Ascending aorta (tissue), 2 donors: ENCODE data around the gene CD52. TPM values are rescaled to one million over a fixed set of nuclear protein-coding genes. Genes with fewer than 3 reads are reported as not detected.

ENCODE experiments used
- DNase-seq, 2 donors: peaks; one replicate each; pipeline ENCODE4 v3.0.0-alpha.2; 2019; ENCODE audit warnings: low spot score in 2 of 2
- H3K27ac ChIP-seq, 2 donors: fragments of 200-600 bp; sonication (generic); one replicate each; pipeline ENCODE4 v1.5.1; 2016 to 2017; ENCODE audit warnings: mild to moderate bottlenecking in 1 of 2
- H3K27me3 ChIP-seq: fragments of 200-600 bp; sonication (generic); one replicate; pipeline ENCODE4 v1.5.1; 2017
- H3K36me3 ChIP-seq, 2 donors: fragments of 200-600 bp; sonication (generic); one replicate each; pipeline ENCODE4 v1.5.1; 2016
- H3K4me1 ChIP-seq, 2 donors: fragments of 200-600 bp; sonication (generic); one replicate each; pipeline ENCODE4 v1.5.1; 2016 to 2017; ENCODE audit warnings: mild to moderate bottlenecking in 1 of 2
- H3K4me3 ChIP-seq, 2 donors: fragments of 200-600 bp; sonication (generic); one replicate each; pipeline ENCODE4 v1.5.1; 2016 to 2017; ENCODE audit warnings: mild to moderate bottlenecking in 1 of 2
- H3K9me3 ChIP-seq, 2 donors: fragments of 200-600 bp; sonication (generic); one replicate each; pipeline ENCODE4 v1.5.1; 2016
- intact Hi-C: fragments of 100-400 bp; cut with DNase I; formaldehyde crosslinking; loops from one replicate; pipeline ENCODE4 v1.15.1; 2023
- total RNA-seq: library from RNA; depleted of rRNA; stranded (reverse); fragments of >200 nt; gene quantifications from one replicate; pipeline ENCODE4 v1.1.0, GENCODE V29; 2016
- TF ChIP-seq, protein P1 (sequence below), 3 experiments: fragments of 200-600 bp in 2 of 3; fragments of 450-650 bp in 1 of 3; sonication (generic) in 2 of 3; IDR thresholded peaks; one replicate each; pipeline ENCODE4 v1.5.1; 2016 to 2019; ENCODE audit warnings: antibody characterized with exemption in 3 of 3, mild to moderate bottlenecking in 1 of 3, moderate library complexity in 1 of 3

The CD52 gene
- total RNA-seq, 1 donor from 2014 or later: not detected

DNA sequence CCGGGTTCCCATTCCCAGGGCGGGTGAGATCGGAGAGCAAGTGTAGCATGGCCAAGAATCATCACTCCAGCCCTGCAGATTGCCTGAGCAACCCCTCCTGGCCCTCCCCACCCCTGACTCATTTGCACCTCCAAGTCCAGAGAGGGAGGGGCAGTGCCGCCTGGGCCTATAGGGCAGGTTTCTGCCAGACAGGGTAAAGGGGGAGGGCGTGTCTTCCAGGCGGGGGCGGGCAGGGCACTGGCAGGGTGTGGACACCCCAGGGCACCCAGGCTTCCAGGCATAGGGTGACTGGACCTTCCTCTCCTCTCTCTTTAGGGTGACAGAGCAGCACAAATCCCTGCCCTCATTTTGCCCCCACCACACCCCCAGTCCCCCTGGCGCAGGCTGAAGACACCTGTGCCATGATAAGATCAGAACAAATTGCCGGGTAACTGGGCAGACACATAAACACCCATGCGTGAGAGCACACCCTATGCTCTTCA, 39.4 kb downstream of the CD52 start:
- Histone ChIP-seq H3K4me3 (no peak overlapping the region), H3K27ac (no peak overlapping the region), H3K9me3 (no peaks in the 10 kb centered on the region), H3K4me1 (no peaks in the 10 kb centered on the region), H3K36me3 (no peaks in the 10 kb centered on the region), H3K27me3 (peaks cover 14% of the 10 kb centered on the region)
- TF ChIP-seq, protein P1, sequence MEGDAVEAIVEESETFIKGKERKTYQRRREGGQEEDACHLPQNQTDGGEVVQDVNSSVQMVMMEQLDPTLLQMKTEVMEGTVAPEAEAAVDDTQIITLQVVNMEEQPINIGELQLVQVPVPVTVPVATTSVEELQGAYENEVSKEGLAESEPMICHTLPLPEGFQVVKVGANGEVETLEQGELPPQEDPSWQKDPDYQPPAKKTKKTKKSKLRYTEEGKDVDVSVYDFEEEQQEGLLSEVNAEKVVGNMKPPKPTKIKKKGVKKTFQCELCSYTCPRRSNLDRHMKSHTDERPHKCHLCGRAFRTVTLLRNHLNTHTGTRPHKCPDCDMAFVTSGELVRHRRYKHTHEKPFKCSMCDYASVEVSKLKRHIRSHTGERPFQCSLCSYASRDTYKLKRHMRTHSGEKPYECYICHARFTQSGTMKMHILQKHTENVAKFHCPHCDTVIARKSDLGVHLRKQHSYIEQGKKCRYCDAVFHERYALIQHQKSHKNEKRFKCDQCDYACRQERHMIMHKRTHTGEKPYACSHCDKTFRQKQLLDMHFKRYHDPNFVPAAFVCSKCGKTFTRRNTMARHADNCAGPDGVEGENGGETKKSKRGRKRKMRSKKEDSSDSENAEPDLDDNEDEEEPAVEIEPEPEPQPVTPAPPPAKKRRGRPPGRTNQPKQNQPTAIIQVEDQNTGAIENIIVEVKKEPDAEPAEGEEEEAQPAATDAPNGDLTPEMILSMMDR (IDR thresholded peaks at IDR 0.05): no peak
- intact Hi-C loops: no loop called here
- DNase-seq: no peak

DNA sequence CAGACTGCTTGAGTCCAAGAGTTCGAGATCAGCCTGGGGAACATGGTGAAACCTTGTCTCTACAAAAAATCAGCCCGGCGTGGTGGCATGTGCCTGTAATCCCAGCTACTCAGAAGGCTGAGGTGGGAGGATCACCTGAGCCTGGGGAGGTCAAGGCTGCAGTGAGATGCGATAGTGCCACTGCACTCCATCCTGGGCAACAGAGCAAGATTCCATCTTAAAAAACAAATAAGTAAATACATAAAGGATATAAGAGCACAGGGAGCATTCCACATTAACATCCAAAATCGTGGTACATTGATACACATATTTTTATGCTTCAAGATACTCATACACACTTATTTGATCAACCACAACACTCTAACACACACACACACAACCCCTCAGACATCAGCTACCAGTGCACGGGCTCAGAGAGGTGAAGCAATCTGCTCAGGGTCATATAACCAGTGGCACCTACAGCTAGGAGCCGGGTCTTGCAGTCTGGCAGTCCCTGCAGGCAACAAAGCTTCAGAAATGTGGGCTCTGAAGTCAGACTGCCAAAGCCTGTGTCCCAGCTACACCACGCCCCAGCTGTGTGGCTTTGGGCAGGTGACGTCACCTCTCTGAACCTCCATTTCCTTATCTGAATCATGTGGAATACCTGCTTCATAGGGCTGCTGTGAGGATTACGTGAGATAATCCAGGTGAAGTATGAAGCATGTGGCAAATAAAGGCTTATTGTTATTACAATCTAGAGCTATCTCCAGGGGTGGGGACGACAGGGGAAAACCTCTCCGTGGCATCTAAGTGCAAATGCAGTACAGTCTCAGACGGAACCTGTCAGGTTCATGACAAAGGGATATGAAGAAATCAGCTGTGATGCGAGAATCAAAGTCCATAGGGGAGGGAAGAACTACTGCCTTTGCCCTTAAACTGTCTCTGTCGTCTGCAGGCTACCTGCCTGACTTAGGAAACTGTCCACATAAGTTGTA, 40.9 kb downstream of the CD52 start:
- H3K9me3 ChIP-seq: no peaks in the 10 kb centered on the region
- H3K36me3 ChIP-seq: no peaks in the 10 kb centered on the region
- TF ChIP-seq, protein P1 (IDR thresholded peaks at IDR 0.05): no peak
- peaks cover 14% of the 10 kb centered on the region for H3K27me3 ChIP-seq
- intact Hi-C loops: no loop called here
- DNase-seq: no peak
- no peak overlapping the region for H3K27ac ChIP-seq
- H3K4me1 ChIP-seq: no peaks in the 10 kb centered on the region
- H3K4me3 ChIP-seq: no peak overlapping the region

DNA sequence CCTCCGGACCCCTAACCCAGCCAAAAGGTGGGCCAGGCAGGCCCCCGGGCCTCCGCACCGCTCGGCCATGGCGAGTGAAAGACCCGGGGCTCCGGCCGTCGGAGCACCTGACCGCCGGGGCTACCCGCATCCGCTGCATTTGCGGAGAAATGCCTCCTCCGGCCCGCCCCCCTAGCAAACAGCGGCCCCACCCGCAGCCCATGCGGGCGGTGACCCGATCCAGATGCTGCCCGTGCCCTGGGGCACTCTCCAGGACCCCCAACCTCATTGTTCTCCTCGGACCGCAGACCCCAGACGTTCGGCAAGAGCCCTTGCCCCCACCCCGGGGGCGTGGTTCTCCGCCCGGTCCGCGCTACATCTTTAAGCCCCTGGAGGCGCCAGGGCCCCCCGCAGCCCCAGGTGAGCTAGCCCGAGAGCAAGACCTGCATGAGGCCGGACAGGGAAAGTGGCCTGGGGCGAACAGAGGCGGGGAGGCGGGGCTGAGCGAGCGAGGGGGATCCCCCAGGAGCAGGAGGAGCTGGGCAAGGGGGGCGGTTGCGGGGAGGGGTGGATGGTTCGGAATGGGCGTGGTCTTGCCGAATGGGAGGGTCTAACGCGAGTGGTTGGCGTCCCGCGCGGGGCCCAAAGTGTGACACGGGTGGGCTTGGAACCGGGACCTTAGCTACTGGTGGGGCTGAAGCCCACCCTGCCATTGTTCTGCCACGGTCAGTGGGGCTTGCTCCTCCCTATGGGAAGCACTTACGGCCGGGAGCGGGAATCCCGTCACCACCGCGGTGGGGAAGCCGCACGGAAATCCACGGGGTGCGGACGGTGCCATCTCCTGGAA, 42.4 kb downstream of the CD52 start:
- Histone ChIP-seq H3K27ac (no peak overlapping the region), H3K36me3 (no peaks in the 10 kb centered on the region), H3K9me3 (no peaks in the 10 kb centered on the region), H3K4me1 (no peaks in the 10 kb centered on the region), H3K4me3 (peak overlapping the region; percentile 20 to 32), H3K27me3 (peaks cover 14% of the 10 kb centered on the region)
- DNase-seq: no peak
- TF ChIP-seq, protein P1 (IDR thresholded peaks at IDR 0.05): no peak
- intact Hi-C loops: no loop called here

DNA sequence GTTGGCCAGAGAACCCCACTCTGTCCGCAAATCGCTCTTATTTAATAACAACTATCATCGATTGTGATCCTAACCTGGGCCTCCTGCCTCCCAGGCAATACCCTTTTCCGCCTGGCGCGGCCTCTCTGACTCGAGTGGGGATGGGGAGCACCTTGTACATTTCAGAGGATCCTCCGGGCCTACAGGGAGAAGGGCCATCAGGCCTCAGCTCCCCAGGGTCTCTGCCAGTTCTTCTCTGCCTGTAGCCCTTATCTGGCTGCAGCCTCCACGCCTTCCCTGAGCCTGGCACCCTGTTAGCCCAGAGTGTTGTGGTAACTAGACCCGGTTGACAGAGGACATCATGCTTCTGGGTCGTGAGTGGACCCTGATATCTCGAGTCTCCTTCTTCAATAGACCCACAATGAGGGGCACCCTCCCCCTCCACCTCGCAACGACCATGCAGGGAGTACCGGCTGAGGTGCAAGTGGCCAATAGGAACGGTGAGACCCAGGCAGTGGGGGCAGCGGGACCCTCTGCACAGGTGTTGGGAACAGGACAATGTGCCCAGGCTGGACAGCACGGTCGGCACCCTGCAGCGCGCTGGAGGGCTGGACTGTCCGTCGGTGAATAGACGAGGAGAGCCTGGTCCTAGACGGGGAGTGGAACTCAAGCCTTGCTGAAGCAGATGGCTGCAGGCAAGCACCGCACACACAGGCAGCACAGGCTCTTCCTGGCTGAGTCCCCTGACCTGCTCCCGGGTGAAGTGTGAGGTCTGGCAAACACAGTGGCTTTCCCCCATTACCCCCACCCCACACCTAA, 43.2 kb downstream of the CD52 start:
- intact Hi-C loops: no loop called here
- Histone ChIP-seq H3K9me3 (no peaks in the 10 kb centered on the region), H3K4me1 (no peaks in the 10 kb centered on the region), H3K27ac (no peak overlapping the region), H3K27me3 (peaks cover 14% of the 10 kb centered on the region), H3K4me3 (peak overlapping the region; percentile 20 to 32), H3K36me3 (no peaks in the 10 kb centered on the region)
- no peak for DNase-seq
- TF ChIP-seq, protein P1 (IDR thresholded peaks at IDR 0.05): no peak

DNA sequence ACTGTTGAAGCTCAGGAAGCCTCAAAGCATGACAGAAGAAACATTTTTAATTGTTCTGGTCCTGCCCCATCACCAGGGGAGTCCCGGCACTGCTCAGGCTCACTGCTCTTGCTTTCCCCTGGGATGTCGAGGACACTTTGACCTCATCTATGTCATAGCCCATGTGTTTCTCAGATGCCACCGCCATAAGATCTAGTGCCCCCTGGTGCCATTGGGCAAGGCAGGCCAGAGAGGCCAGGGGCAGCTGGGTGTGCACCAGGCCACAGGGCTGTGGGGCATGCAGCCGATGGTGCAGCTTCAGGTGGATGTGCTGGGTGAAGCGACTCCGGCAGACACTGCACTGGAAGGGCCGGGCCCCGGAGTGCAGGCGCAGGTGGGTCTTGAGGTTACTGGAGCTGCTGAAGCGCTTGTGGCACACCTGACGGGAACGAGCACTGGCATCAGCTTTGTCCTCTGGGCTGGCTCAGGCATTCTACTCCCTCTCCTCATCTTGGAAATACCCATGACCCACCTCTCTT, 43.9 kb downstream of the CD52 start:
- no peak overlapping the region for H3K4me3 ChIP-seq
- intact Hi-C loops: no loop called here
- DNase-seq: no peak
- H3K27me3 ChIP-seq: peaks cover 14% of the 10 kb centered on the region
- no peak overlapping the region for H3K27ac ChIP-seq
- TF ChIP-seq, protein P1 (IDR thresholded peaks at IDR 0.05): no peak
- no peaks in the 10 kb centered on the region for H3K36me3 ChIP-seq
- H3K4me1 ChIP-seq: no peaks in the 10 kb centered on the region
- no peaks in the 10 kb centered on the region for H3K9me3 ChIP-seq
